ENCODE results near the gene TMEM151A. TPM values are rescaled to one million over a fixed set of nuclear protein-coding genes. Genes with fewer than 3 reads are reported as not detected.
"Not testable (repeated sequence)": the region's sequence is repeated elsewhere in the genome, so short reads cannot be mapped to it uniquely, and the experiment has no call there.

TMEM151A gene
- total and polyA plus RNA-seq, 2 of the 4 experiments (the other 2 are of a cell fraction) = 0.03 TPM; not detected in 1

DNA sequence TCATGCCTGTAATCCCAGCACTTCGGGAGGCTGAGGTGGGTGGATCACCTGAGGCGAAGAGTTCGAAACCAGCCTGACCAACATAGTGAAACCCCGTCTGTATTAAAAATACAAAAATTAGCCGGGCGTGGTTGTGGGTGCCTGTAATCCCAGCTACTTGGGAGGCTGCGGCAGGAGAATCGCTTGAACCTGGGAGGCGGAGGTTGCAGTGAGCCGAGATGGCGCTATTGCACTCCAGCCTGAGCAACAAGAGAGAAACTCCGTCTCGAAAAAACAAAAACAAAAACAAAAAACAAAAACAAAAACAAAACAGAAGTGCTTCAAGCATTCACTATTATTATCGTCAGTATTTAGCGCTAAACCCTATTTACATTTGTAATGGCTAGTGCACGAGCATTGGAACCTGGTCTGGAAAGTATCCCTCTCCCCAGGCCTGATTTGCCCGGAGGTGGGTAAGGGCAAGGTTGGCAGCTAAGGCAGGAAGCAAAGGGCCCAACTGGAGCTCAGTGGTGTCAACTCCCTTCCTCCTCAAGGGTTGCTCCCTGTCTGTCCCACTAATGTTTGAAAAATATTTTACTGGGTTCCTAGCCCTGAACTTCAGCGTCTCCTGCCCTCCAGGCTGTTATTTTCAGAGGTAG lies 19.2 kb downstream of the TMEM151A start:
- BruUV-seq (replicated peaks); H3K9me1 ChIP-seq (ENCODE audit: insufficient read depth, low read length); in situ Hi-C loops (cut with MboI; ENCODE audit: low sequenced_read_pairs); H3K14ac ChIP-seq (replicated peaks; ENCODE audit: low read depth, low read length); H2BK15ac ChIP-seq (ENCODE audit: low read depth, low read length); H4K5ac ChIP-seq (ENCODE audit: low read depth, low read length); H3K9ac ChIP-seq (ENCODE audit: low read depth, low read length); H3K56ac ChIP-seq (ENCODE audit: extremely low read depth, insufficient read depth, low read length); H3K4ac ChIP-seq (ENCODE audit: low read depth, low read length); H2BK20ac ChIP-seq (ENCODE audit: low read depth, low read length); dilution Hi-C loops (cut with HindIII; ENCODE audit: low sequenced_read_pairs, unreplicated experiment); H3K23ac ChIP-seq (ENCODE audit: low read depth, low read length); ATAC-seq (ENCODE audit: low read depth); H4K91ac ChIP-seq (ENCODE audit: insufficient read depth, low read depth, low read length); H2BK120ac ChIP-seq (ENCODE audit: low read depth, low read length); H3K9me3 ChIP-seq (ENCODE audit: control insufficient read depth, insufficient read depth, low read length); H3K27me3 ChIP-seq (ENCODE audit: control insufficient read depth, insufficient read depth, low read length); H3K27ac ChIP-seq (ENCODE audit: insufficient read depth, low read length); DNase-seq; H3K4me3 ChIP-seq (ENCODE audit: insufficient read depth, low read depth, low read length); H4K8ac ChIP-seq (ENCODE audit: low read depth in 2 of 2, low read length in 2 of 2); H2AK9ac ChIP-seq (replicated peaks; ENCODE audit: low read depth, low read length, poor library complexity); H2BK5ac ChIP-seq (ENCODE audit: low read depth, low read length, poor library complexity, severe bottlenecking); H3K4me2 ChIP-seq (ENCODE audit: low read depth, low read length); H2AFZ ChIP-seq (replicated peaks; ENCODE audit: low read length, poor library complexity); H3K36me3 ChIP-seq (ENCODE audit: control insufficient read depth, insufficient read depth, low read length); H3K18ac ChIP-seq (ENCODE audit: low read depth, low read length); H2AK5ac ChIP-seq (ENCODE audit: low read depth, low read length): not testable (repeated sequence)
- WGBS, 2 experiments (ENCODE audit: extremely low coverage in 2 of 2, insufficient read length in 1 of 2) = 84% methylated on average over 5 of the region's 18 CpGs; no CpG with 5 or more reads in 1 of the 2 experiments
- Histone ChIP-seq H3K4me1 (ENCODE audit: control insufficient read depth, insufficient read depth, low read length) (peaks cover 12% of the 10 kb centered on the region), H3K79me1 (ENCODE audit: low read depth in 1 of 2, low read length in 2 of 2) (peaks cover 0 to 24% of the 10 kb centered on the region in 2 experiments; a peak in 2 of 4 replicates), H4K20me1 (ENCODE audit: insufficient read depth, low read length) (peaks cover 30% of the 10 kb centered on the region)
- ChIA-PET POLR2A (ENCODE audit: unreplicated experiment) (interaction anchor here (0.7 to 2.6 kb wide), 4 partner anchors 18 to 487 kb away, joined by 3 to 23 read pairs (median 4); partner anchors contain the start of gene RIN1), CTCF (interaction anchor here (0.5 to 2.4 kb wide), 12 partner anchors 11 to 123 kb away, joined by 3 to 17 read pairs (median 4); partner anchors contain the start of genes B4GAT1, BRMS1 and RIN1)
- intact Hi-C loops (cut with micrococcal nuclease) = loop anchor here (1.0 kb wide), 1 partner anchor 75 kb away; no protein-coding TSS in a partner anchor

All from IMR-90 (cell line).